Mucosa of descending colon (tissue), 3 donors: ENCODE results near the gene NELL1. TPM values are rescaled to one million over a fixed set of nuclear protein-coding genes. Genes with fewer than 3 reads are reported as not detected.

Source experiments
- ATAC-seq: fragments of 200-7000 bp; cut with Tn5 transposase; one replicate; pipeline ENCODE4 v1.9.1; 2020; ENCODE audit warnings: mild to moderate bottlenecking, moderate library complexity
- DNase-seq, 3 donors: peaks; one replicate each; pipeline ENCODE4 v3.0.0-alpha.2; 2020
- H3K36me3 ChIP-seq: fragments of 200-600 bp; one replicate; pipeline ENCODE4 v1.8.0; 2021; ENCODE audit warnings: low read depth, mild to moderate bottlenecking
- H3K4me1 ChIP-seq: fragments of 200-600 bp; one replicate; pipeline ENCODE4 v1.8.0; 2021; ENCODE audit warnings: low read depth, mild to moderate bottlenecking
- H3K4me3 ChIP-seq: fragments of 200-600 bp; one replicate; pipeline ENCODE4 v1.8.0; 2021; ENCODE audit warnings: mild to moderate bottlenecking
- H3K9me3 ChIP-seq: fragments of 200-600 bp; one replicate; pipeline ENCODE4 v1.8.0; 2021; ENCODE audit warnings: mild to moderate bottlenecking
- CTCF ChIP-seq: fragments of 200-600 bp; IDR thresholded peaks from one replicate; pipeline ENCODE4 v1.8.0; 2022; ENCODE audit warnings: antibody characterized with exemption, mild to moderate bottlenecking
- intact Hi-C, 2 donors: fragments of 100-400 bp; cut with DNase I in 1 of 2; cut with micrococcal nuclease in 1 of 2; formaldehyde crosslinking; loops; one replicate each; pipeline versions ENCODE4 v1.11.0 to v1.11.1; 2022; cut with DNase I, micrococcal nuclease
- total RNA-seq, 3 donors: library from RNA; stranded (reverse); fragmentation: NEBNext Ultra II Directional in 2 of 3; extraction: Animal tissue kit (Norgen Biotek cat#: 25700) in 2 of 3; gene quantifications; one replicate each; pipeline versions ENCODE4 v1.2.1 to v1.2.4, GENCODE V29; 2021 to 2023
- donor health status: DM: no; HTN: no; CAD: no; lungs with moderate emphysema.
- donor health status: DM: no; HTN: no; CAD: no.
- donor health status: DM: no; HTN: yes; CAD: no.

The NELL1 gene
- total RNA-seq, 3 donors from 2014 or later = 0.20 to 0.73 (median 0.31) TPM

- H3K4me1 ChIP-seq = no peaks in the 10 kb centered on the region
- no peak overlapping the region for H3K4me3 ChIP-seq
- no peak for TF ChIP-seq CTCF
- ATAC-seq = no peak
- intact Hi-C loops = no loop called here
- no peaks in the 10 kb centered on the region for H3K36me3 ChIP-seq
- H3K9me3 ChIP-seq = peaks cover 21% of the 10 kb centered on the region
- DNase-seq = no peak
These were observed 559.8 kb downstream of the NELL1 start for GRCh38 chr11:21229224-21229623.

GRCh38 chr11:21250196-21250595 is 580.8 kb downstream of the NELL1 start:
- no peak for DNase-seq
- Histone ChIP-seq H3K4me3 (no peak overlapping the region), H3K36me3 (no peaks in the 10 kb centered on the region), H3K4me1 (no peaks in the 10 kb centered on the region), H3K9me3 (peaks cover 20% of the 10 kb centered on the region)
- ATAC-seq = no peak
- no peak for TF ChIP-seq CTCF
- intact Hi-C loops = no loop called here

GRCh38 chr11:21254055-21254454 is 584.7 kb downstream of the NELL1 start:
- Histone ChIP-seq H3K36me3 (no peaks in the 10 kb centered on the region), H3K9me3 (peaks cover 29% of the 10 kb centered on the region), H3K4me3 (no peak overlapping the region), H3K4me1 (no peaks in the 10 kb centered on the region)
- DNase-seq (no peak), ATAC-seq (no peak)
- no peak for TF ChIP-seq CTCF
- intact Hi-C loops = no loop called here

GRCh38 chr11:21254790-21255189 is 585.4 kb downstream of the NELL1 start:
- Histone ChIP-seq H3K4me1 (no peaks in the 10 kb centered on the region), H3K9me3 (peaks cover 33% of the 10 kb centered on the region), H3K4me3 (no peak overlapping the region), H3K36me3 (no peaks in the 10 kb centered on the region)
- no peak for DNase-seq
- no peak for TF ChIP-seq CTCF
- intact Hi-C loops = no loop called here
- ATAC-seq = no peak

GRCh38 chr11:21257461-21257860 is 588.1 kb downstream of the NELL1 start:
- Histone ChIP-seq H3K4me1 (no peaks in the 10 kb centered on the region), H3K9me3 (peaks cover 31% of the 10 kb centered on the region), H3K4me3 (no peak overlapping the region), H3K36me3 (no peaks in the 10 kb centered on the region)
- no peak for TF ChIP-seq CTCF
- no peak for ATAC-seq
- no peak for DNase-seq
- intact Hi-C loops = no loop called here

GRCh38 chr11:21258414-21258813 is 589.0 kb downstream of the NELL1 start:
- ATAC-seq (no peak), DNase-seq (no peak)
- H3K4me3 ChIP-seq = no peak overlapping the region
- intact Hi-C loops = no loop called here
- no peak for TF ChIP-seq CTCF
- no peaks in the 10 kb centered on the region for H3K36me3 ChIP-seq
- H3K4me1 ChIP-seq = no peaks in the 10 kb centered on the region
- H3K9me3 ChIP-seq = peaks cover 31% of the 10 kb centered on the region
